Measurements from ENCODE around the gene BFSP2. TPM values are rescaled to one million over a fixed set of nuclear protein-coding genes. Genes with fewer than 3 reads are reported as not detected.

Gene BFSP2
- not detected for total RNA-seq

GRCh38 chr3:133400006-133400515 is at the start of gene BFSP2:
BFSP2 (plus strand) TSS chr3:133400056; CDS start chr3:133400084, 28 bp downstream.
- Histone ChIP-seq H3K27me3 (ENCODE audit: insufficient read depth, low read length) (no peaks in the 10 kb centered on the region), H3K4me3 (ENCODE audit: low read length) (no peak within 1 kb of the TSS), H3K9me3 (ENCODE audit: low read depth, low read length) (no peaks in the 10 kb centered on the region), H3K4me1 (ENCODE audit: insufficient read depth, low read length) (no peaks in the 10 kb centered on the region)

GRCh38 chr3:133354721-133355120 is 45.1 kb upstream of the BFSP2 start:
- no peaks in the 10 kb centered on the region for H3K4me1 ChIP-seq (ENCODE audit: insufficient read depth, low read length)
- H3K4me3 ChIP-seq (ENCODE audit: low read length), result no peak overlapping the region
- no peaks in the 10 kb centered on the region for H3K9me3 ChIP-seq (ENCODE audit: low read depth, low read length)
- no peaks in the 10 kb centered on the region for H3K27me3 ChIP-seq (ENCODE audit: insufficient read depth, low read length)

- no peak overlapping the region for H3K4me3 ChIP-seq (ENCODE audit: low read length)
Measured at GRCh38 chr3:133360476-133360875, 39.4 kb upstream of the BFSP2 start.

GRCh38 chr3:133361011-133361410 is 38.8 kb upstream of the BFSP2 start:
- Histone ChIP-seq H3K9me3 (ENCODE audit: low read depth, low read length) (no peaks in the 10 kb centered on the region), H3K4me1 (ENCODE audit: insufficient read depth, low read length) (no peaks in the 10 kb centered on the region), H3K27me3 (ENCODE audit: insufficient read depth, low read length) (no peaks in the 10 kb centered on the region), H3K4me3 (ENCODE audit: low read length) (no peak overlapping the region)

More at GRCh38 chr3:133360476-133360875, 39.4 kb upstream of the BFSP2 start:
- Histone ChIP-seq H3K9me3 (ENCODE audit: low read depth, low read length) (no peaks in the 10 kb centered on the region), H3K27me3 (ENCODE audit: insufficient read depth, low read length) (no peaks in the 10 kb centered on the region), H3K4me1 (ENCODE audit: insufficient read depth, low read length) (no peaks in the 10 kb centered on the region)

- no peaks in the 10 kb centered on the region for H3K4me1 ChIP-seq (ENCODE audit: insufficient read depth, low read length)
- no peaks in the 10 kb centered on the region for H3K27me3 ChIP-seq (ENCODE audit: insufficient read depth, low read length)
- no peak overlapping the region for H3K4me3 ChIP-seq (ENCODE audit: low read length)
- no peaks in the 10 kb centered on the region for H3K9me3 ChIP-seq (ENCODE audit: low read depth, low read length)
Measured at GRCh38 chr3:133361435-133361834, 38.4 kb upstream of the BFSP2 start.

- H3K4me1 ChIP-seq (ENCODE audit: insufficient read depth, low read length), result no peaks in the 10 kb centered on the region
- no peaks in the 10 kb centered on the region for H3K9me3 ChIP-seq (ENCODE audit: low read depth, low read length)
- no peaks in the 10 kb centered on the region for H3K27me3 ChIP-seq (ENCODE audit: insufficient read depth, low read length)
- no peak overlapping the region for H3K4me3 ChIP-seq (ENCODE audit: low read length)
Measured at GRCh38 chr3:133362539-133362938, 37.3 kb upstream of the BFSP2 start.

- Histone ChIP-seq H3K4me1 (ENCODE audit: insufficient read depth, low read length) (no peaks in the 10 kb centered on the region), H3K4me3 (ENCODE audit: low read length) (no peak overlapping the region), H3K27me3 (ENCODE audit: insufficient read depth, low read length) (no peaks in the 10 kb centered on the region), H3K9me3 (ENCODE audit: low read depth, low read length) (no peaks in the 10 kb centered on the region)
Measured at GRCh38 chr3:133364704-133365103, 35.2 kb upstream of the BFSP2 start.

- H3K4me1 ChIP-seq (ENCODE audit: insufficient read depth, low read length), result no peaks in the 10 kb centered on the region
- H3K27me3 ChIP-seq (ENCODE audit: insufficient read depth, low read length), result no peaks in the 10 kb centered on the region
- H3K9me3 ChIP-seq (ENCODE audit: low read depth, low read length), result no peaks in the 10 kb centered on the region
- no peak overlapping the region for H3K4me3 ChIP-seq (ENCODE audit: low read length)
Measured at GRCh38 chr3:133366921-133367320, 32.9 kb upstream of the BFSP2 start.

GRCh38 chr3:133367403-133367802 is 32.5 kb upstream of the BFSP2 start:
- H3K9me3 ChIP-seq (ENCODE audit: low read depth, low read length), result no peaks in the 10 kb centered on the region

GRCh38 chr3:133367956-133368355 is 31.9 kb upstream of the BFSP2 start:
- Histone ChIP-seq H3K9me3 (ENCODE audit: low read depth, low read length) (no peaks in the 10 kb centered on the region), H3K4me1 (ENCODE audit: insufficient read depth, low read length) (no peaks in the 10 kb centered on the region), H3K27me3 (ENCODE audit: insufficient read depth, low read length) (no peaks in the 10 kb centered on the region)

More at GRCh38 chr3:133367403-133367802, 32.5 kb upstream of the BFSP2 start:
- no peaks in the 10 kb centered on the region for H3K27me3 ChIP-seq (ENCODE audit: insufficient read depth, low read length)
- H3K4me3 ChIP-seq (ENCODE audit: low read length), result no peak overlapping the region
- no peaks in the 10 kb centered on the region for H3K4me1 ChIP-seq (ENCODE audit: insufficient read depth, low read length)

GRCh38 chr3:133368371-133369067 is 31.3 kb upstream of the BFSP2 start:
- no peaks in the 10 kb centered on the region for H3K4me1 ChIP-seq (ENCODE audit: insufficient read depth, low read length)
- H3K9me3 ChIP-seq (ENCODE audit: low read depth, low read length), result no peaks in the 10 kb centered on the region
- no peaks in the 10 kb centered on the region for H3K27me3 ChIP-seq (ENCODE audit: insufficient read depth, low read length)
- H3K4me3 ChIP-seq (ENCODE audit: low read length), result no peak overlapping the region

More at GRCh38 chr3:133367956-133368355, 31.9 kb upstream of the BFSP2 start:
- no peak overlapping the region for H3K4me3 ChIP-seq (ENCODE audit: low read length)

- Histone ChIP-seq H3K9me3 (ENCODE audit: low read depth, low read length) (no peaks in the 10 kb centered on the region), H3K4me3 (ENCODE audit: low read length) (no peak overlapping the region), H3K27me3 (ENCODE audit: insufficient read depth, low read length) (no peaks in the 10 kb centered on the region), H3K4me1 (ENCODE audit: insufficient read depth, low read length) (no peaks in the 10 kb centered on the region)
Measured at GRCh38 chr3:133369068-133369440, 30.8 kb upstream of the BFSP2 start.

- no peaks in the 10 kb centered on the region for H3K9me3 ChIP-seq (ENCODE audit: low read depth, low read length)
- no peak overlapping the region for H3K4me3 ChIP-seq (ENCODE audit: low read length)
- H3K4me1 ChIP-seq (ENCODE audit: insufficient read depth, low read length), result no peaks in the 10 kb centered on the region
- no peaks in the 10 kb centered on the region for H3K27me3 ChIP-seq (ENCODE audit: insufficient read depth, low read length)
Measured at GRCh38 chr3:133371181-133371580, 28.7 kb upstream of the BFSP2 start.

GRCh38 chr3:133371676-133372075 is 28.2 kb upstream of the BFSP2 start:
- no peak overlapping the region for H3K4me3 ChIP-seq (ENCODE audit: low read length)
- no peaks in the 10 kb centered on the region for H3K9me3 ChIP-seq (ENCODE audit: low read depth, low read length)
- no peaks in the 10 kb centered on the region for H3K4me1 ChIP-seq (ENCODE audit: insufficient read depth, low read length)
- H3K27me3 ChIP-seq (ENCODE audit: insufficient read depth, low read length), result no peaks in the 10 kb centered on the region

GRCh38 chr3:133374708-133375402 is 25.0 kb upstream of the BFSP2 start:
- H3K4me3 ChIP-seq (ENCODE audit: low read length), result no peak overlapping the region
- H3K9me3 ChIP-seq (ENCODE audit: low read depth, low read length), result no peaks in the 10 kb centered on the region
- H3K4me1 ChIP-seq (ENCODE audit: insufficient read depth, low read length), result no peaks in the 10 kb centered on the region
- H3K27me3 ChIP-seq (ENCODE audit: insufficient read depth, low read length), result no peaks in the 10 kb centered on the region

- no peaks in the 10 kb centered on the region for H3K4me1 ChIP-seq (ENCODE audit: insufficient read depth, low read length)
- H3K9me3 ChIP-seq (ENCODE audit: low read depth, low read length), result no peaks in the 10 kb centered on the region
- H3K27me3 ChIP-seq (ENCODE audit: insufficient read depth, low read length), result no peaks in the 10 kb centered on the region
- H3K4me3 ChIP-seq (ENCODE audit: low read length), result no peak overlapping the region
Measured at GRCh38 chr3:133375403-133375745, 24.5 kb upstream of the BFSP2 start.

Data from mononuclear cell (primary cell).